HUES64 (cell line): ENCODE data around the gene DSP.

Source experiments
- H3K27ac ChIP-seq: 2 replicates; pipeline ENCODE4 v1.7.0; 2013; ENCODE audit warnings: low read depth, low read length, inconsistent platforms
- H3K27me3 ChIP-seq: 2 replicates; pipeline ENCODE4 v1.6.1; 2013; ENCODE audit warnings: mild to moderate bottlenecking, low read length; ENCODE audit not compliant: insufficient read depth
- H3K36me3 ChIP-seq: 2 replicates; pipeline ENCODE4 v1.6.1; 2013; ENCODE audit warnings: mild to moderate bottlenecking, low read length; ENCODE audit not compliant: insufficient read depth
- H3K4me1 ChIP-seq: 2 replicates; pipeline ENCODE4 v1.6.1; 2013; ENCODE audit warnings: mild to moderate bottlenecking, low read length, moderate library complexity; ENCODE audit not compliant: insufficient read depth
- H3K4me3 ChIP-seq: 2 replicates; pipeline ENCODE4 v1.5.1; 2013; ENCODE audit warnings: mild to moderate bottlenecking, low read length, moderate library complexity
- H3K9ac ChIP-seq: 2 replicates; pipeline ENCODE4 v1.6.1; 2013; ENCODE audit warnings: mild to moderate bottlenecking, low read depth, low read length
- H3K9me3 ChIP-seq: 2 replicates; pipeline ENCODE4 v1.6.1; 2013; ENCODE audit warnings: low read depth, low read length; ENCODE audit not compliant: insufficient read depth
- WGBS: fragments of 150-250, 120-280 bp; methylation state at CpG from one replicate; pipeline ENCODE4 v1.1.7; 2013; ENCODE audit warnings: missing lambda C conversion rate; 5-methylcytosine and 5-hydroxymethylcytosine counted together

Gene DSP

DNA sequence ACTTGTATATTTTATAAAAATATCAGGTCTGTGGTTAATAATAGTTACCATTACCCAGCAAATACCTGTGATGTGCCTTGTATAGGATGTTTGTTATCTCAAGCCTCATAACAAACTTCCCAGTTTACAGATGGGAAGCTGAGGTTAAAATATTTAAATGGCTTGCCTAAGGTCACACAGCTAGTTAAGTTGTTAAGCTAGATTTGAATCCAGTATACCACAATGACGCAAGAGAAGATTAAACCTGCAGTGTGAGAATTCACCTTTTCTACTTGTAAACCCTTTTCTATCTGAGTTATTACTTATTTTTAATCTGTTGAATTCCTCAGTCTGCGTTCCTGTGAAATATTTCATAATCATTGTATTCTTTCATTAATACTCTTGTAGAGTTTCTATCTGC is 4.9 kb downstream of the DSP start:
- Histone ChIP-seq H3K36me3 (no peaks in the 10 kb centered on the region), H3K27me3 (peaks cover 29% of the 10 kb centered on the region), H3K4me1 (peaks cover 51% of the 10 kb centered on the region), H3K9me3 (no peaks in the 10 kb centered on the region), H3K4me3 (no peak overlapping the region), H3K27ac (no peak overlapping the region), H3K9ac (no peak overlapping the region)
- 25% methylated on average over 1 of the region's 2 CpGs for WGBS

DNA sequence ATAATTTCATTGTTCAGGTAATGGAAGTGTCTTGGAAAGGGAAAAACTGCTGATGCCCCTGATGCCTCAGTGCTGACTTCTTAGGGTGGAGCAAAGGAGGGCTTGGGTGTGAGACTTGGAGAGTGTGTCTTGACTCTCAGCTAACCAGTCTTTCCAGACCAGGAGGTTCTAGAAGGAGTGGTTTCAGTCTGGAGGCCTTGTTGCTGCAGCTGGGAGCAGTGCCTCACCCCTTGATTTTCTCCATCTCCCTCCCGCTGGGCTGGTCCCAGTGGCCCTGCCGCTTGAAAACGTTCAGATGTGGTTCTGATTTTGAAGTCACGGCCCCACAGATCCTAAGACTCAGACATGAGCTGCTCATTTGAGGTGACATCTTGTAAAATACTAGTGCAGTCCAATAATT is 5.4 kb downstream of the DSP start:
- H3K9me3 ChIP-seq, result no peaks in the 10 kb centered on the region
- 81% methylated on average over 4 of the region's 4 CpGs for WGBS
- H3K4me3 ChIP-seq, result no peak overlapping the region
- H3K27ac ChIP-seq, result no peak overlapping the region
- no peaks in the 10 kb centered on the region for H3K36me3 ChIP-seq
- peaks cover 24% of the 10 kb centered on the region for H3K27me3 ChIP-seq
- H3K9ac ChIP-seq, result no peak overlapping the region
- peaks cover 51% of the 10 kb centered on the region for H3K4me1 ChIP-seq

DNA sequence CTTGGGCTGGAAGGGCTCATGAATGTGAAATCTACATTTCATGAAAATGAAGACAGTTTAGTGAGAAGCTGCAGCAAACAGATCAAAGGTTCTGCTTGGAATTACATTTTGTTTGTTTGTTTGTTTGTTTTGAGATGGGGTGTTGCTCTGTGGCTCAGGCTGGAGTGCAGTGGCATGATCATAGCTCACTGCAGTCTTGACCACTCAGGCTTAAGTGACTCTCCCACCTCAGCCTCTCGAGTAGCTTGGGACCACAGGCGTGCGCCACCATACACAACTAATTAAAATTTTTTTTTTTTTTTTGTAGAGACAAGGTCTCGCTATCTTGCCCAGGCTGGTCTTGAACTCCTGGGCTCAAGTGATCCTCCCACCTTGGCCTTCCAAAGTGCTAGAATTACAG is 5.8 kb downstream of the DSP start:
- H3K27ac ChIP-seq, result no peak overlapping the region
- 97% methylated on average over 4 of the region's 4 CpGs for WGBS
- H3K27me3 ChIP-seq, result peaks cover 20% of the 10 kb centered on the region; the same call in 1 of the 2 replicates
- no peaks in the 10 kb centered on the region for H3K9me3 ChIP-seq
- H3K4me3 ChIP-seq, result no peak overlapping the region
- peaks cover 51% of the 10 kb centered on the region for H3K4me1 ChIP-seq
- H3K9ac ChIP-seq, result no peak overlapping the region
- no peaks in the 10 kb centered on the region for H3K36me3 ChIP-seq

DNA sequence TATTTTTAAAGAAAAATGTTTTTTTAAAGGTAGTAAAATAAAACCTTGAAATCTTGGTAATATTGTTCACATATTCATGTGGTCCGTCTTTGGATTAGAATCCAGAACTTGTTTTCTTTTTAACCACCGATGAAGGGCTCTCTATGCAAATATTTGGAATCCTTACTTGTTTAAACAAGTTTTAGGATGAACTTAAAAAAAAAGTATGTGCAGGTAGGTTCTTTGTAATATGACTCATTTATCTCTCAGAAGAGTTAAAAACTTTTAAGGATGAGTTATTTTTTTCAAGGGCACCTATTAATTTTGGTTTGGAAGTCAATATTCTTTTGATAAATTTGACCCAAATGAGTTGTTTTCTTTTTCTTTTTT is 8.9 kb downstream of the DSP start:
- peaks cover 28% of the 10 kb centered on the region for H3K4me1 ChIP-seq
- H3K27me3 ChIP-seq, result no peaks in the 10 kb centered on the region
- no peaks in the 10 kb centered on the region for H3K9me3 ChIP-seq
- no peaks in the 10 kb centered on the region for H3K36me3 ChIP-seq
- WGBS, result 97% methylated on average over 2 of the region's 2 CpGs
- no peak overlapping the region for H3K27ac ChIP-seq
- no peak overlapping the region for H3K4me3 ChIP-seq
- H3K9ac ChIP-seq, result no peak overlapping the region

DNA sequence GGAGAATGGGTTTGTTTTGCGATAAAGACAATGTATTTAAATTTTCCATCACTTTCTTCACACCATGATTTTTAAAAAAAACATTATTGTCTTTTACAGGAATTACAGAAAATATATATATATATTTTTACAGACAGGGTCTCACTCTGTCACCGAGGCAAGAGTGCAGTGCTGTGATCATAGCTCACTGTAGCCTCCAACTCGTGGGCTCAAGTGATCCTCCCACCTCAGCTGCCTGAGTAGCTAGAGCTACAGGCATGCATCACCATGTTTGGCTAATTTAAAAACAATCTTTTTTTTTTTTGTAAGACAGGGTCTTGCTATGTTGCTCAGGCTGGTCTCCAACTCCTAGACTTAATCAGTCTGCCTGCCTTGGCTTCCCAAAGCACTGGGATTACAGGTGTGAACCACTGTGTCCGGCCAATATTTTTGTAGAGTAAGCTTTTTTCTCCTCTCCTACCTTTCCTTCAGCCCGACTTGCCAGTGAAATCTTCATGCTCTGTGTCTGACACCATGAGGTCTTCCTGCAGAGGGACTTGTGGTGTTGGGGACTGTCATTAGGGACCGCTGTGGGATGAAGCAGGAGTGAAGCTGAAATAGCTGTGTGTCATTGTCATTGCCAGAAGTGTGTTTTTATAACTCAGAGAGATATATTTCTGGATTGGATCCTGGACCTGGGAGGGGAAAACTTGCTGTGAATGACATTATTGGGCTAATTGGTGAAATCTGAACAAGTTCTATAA is 13.2 kb downstream of the DSP start:
- Histone ChIP-seq H3K36me3 (peaks cover 35% of the 10 kb centered on the region), H3K27me3 (no peaks in the 10 kb centered on the region), H3K4me1 (peaks cover 6% of the 10 kb centered on the region; the same call in 1 of the 2 replicates), H3K9ac (no peak overlapping the region), H3K27ac (no peak overlapping the region), H3K4me3 (no peak overlapping the region), H3K9me3 (no peaks in the 10 kb centered on the region)
- 90% methylated on average over 5 of the region's 6 CpGs for WGBS

DNA sequence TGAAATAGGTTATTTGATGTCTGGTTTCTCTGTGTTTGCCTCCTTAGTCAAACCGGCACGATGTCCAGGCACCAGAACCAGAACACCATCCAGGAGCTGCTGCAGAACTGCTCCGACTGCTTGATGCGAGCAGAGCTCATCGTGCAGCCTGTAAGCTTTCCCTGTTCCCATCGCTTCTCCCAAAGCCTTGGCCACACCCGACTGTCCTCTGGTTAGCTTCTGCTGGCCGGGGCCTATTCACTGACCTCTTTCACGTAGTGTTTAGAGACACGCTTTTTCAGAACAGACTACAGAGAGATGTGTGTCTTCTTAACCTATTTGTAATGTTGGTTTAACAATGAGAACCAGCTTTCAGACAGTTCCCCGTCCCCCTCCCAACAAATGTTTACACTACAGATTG is 14.2 kb downstream of the DSP start:
- peaks cover 2% of the 10 kb centered on the region; the same call in 1 of the 2 replicates for H3K4me1 ChIP-seq
- no peak overlapping the region for H3K27ac ChIP-seq
- H3K4me3 ChIP-seq, result no peak overlapping the region
- H3K9me3 ChIP-seq, result no peaks in the 10 kb centered on the region
- H3K36me3 ChIP-seq, result peaks cover 45% of the 10 kb centered on the region
- no peaks in the 10 kb centered on the region for H3K27me3 ChIP-seq
- 95% methylated on average over 11 of the region's 11 CpGs for WGBS
- H3K9ac ChIP-seq, result no peak overlapping the region

DNA sequence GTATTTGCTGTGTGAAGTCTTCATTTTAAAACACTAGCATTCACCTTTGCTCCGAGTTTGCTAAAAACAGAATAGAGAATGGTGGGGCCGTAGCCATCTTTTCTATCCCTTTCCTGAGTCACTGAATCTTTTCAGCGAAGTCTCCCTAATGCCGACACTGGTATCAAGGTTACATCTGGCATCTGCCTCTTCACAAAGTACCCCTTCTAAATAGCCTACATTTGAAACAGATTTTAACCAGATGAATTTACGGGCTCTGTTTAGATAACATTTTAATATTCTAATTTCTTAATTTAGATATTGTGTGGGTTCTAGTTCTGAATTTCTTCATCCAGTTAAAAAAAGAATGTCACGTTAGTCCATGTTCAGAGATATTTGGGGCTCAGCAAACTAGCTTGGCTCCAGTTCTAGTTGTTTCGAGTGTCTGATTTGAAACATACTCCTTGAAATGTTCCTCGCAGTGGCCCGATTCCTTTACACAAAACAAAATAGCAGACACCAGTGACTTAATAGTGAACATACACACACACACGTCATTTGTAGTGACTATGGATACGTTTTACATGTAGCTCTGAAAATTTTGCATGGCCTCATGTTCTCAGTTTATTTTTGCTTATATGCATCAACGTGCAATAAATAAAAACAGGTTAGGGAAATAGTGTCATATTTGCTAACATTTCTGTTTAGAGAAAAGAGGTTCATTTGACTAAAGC is 15.1 kb downstream of the DSP start:
- no peak overlapping the region for H3K9ac ChIP-seq
- no peak overlapping the region for H3K4me3 ChIP-seq
- no peaks in the 10 kb centered on the region for H3K9me3 ChIP-seq
- H3K36me3 ChIP-seq, result peaks cover 54% of the 10 kb centered on the region
- no peak overlapping the region for H3K27ac ChIP-seq
- 96% methylated on average over 11 of the region's 12 CpGs for WGBS
- no peaks in the 10 kb centered on the region for H3K27me3 ChIP-seq
- H3K4me1 ChIP-seq, result no peaks in the 10 kb centered on the region

DNA sequence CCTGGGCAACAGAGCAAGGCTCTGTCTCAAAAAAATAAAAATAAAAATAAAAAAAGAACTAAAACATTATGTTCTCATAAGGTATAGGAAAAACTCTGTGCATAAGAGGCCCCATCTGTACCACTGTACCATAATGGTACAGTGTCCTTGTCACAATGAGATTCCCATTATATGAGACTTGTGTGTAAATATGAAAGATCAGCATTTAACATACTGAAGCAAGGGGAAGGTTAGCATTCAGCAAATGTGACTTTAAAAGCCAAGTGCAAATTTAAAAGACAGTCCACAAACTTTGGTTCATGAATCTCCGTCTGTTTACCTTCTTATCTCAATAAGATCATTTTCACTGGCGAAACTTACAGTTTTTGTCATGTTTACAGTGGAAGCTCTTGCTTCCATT is 16.2 kb downstream of the DSP start:
- Histone ChIP-seq H3K4me3 (no peak overlapping the region), H3K36me3 (peaks cover 64% of the 10 kb centered on the region), H3K27me3 (no peaks in the 10 kb centered on the region), H3K9me3 (no peaks in the 10 kb centered on the region), H3K9ac (no peak overlapping the region), H3K27ac (no peak overlapping the region), H3K4me1 (no peaks in the 10 kb centered on the region)
- 95% methylated on average over 2 of the region's 2 CpGs for WGBS

DNA sequence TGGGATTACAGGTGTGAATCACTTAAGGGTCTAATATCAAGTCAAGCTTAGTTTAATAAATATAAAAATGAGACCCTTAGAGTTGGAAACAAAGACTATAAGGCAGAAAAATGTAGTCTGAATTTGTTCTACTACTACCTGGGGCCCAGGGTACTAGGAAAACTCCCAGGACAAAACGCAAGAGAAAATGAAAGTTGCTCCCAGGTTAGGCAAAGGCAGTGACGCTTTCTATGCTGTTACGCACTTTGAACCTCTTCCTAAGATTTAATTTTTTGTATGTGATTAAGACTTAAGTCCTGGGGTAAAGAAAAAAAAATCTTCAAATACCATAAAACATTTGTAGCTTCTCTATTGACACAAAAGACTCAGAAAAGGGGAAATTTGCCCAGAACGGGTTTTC is 17.3 kb downstream of the DSP start:
- Histone ChIP-seq H3K4me3 (no peak overlapping the region), H3K9me3 (no peaks in the 10 kb centered on the region), H3K36me3 (peaks cover 73% of the 10 kb centered on the region), H3K9ac (no peak overlapping the region), H3K27ac (no peak overlapping the region), H3K4me1 (no peaks in the 10 kb centered on the region), H3K27me3 (no peaks in the 10 kb centered on the region)
- WGBS, result 91% methylated on average over 4 of the region's 4 CpGs

DNA sequence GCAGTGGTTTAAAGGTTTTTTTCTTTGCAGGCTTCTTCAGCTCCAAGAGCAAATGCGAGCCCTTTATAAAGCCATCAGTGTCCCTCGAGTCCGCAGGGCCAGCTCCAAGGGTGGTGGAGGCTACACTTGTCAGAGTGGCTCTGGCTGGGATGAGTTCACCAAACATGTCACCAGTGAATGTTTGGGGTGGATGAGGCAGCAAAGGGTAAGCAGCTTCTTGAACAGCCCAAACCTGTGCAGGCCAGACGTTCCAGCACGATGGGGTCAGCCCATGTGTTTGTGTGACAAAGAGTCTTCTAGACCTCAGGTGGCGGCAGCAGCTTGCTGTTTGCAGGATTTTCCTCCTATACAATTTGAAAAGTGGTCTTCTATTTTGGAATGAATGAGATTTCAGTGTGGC is 17.7 kb downstream of the DSP start:
- 95% methylated on average over 6 of the region's 6 CpGs for WGBS
- H3K4me3 ChIP-seq, result no peak overlapping the region
- H3K27ac ChIP-seq, result no peak overlapping the region
- no peak overlapping the region for H3K9ac ChIP-seq
- H3K9me3 ChIP-seq, result no peaks in the 10 kb centered on the region
- H3K27me3 ChIP-seq, result no peaks in the 10 kb centered on the region
- no peaks in the 10 kb centered on the region for H3K4me1 ChIP-seq
- peaks cover 77% of the 10 kb centered on the region for H3K36me3 ChIP-seq

DNA sequence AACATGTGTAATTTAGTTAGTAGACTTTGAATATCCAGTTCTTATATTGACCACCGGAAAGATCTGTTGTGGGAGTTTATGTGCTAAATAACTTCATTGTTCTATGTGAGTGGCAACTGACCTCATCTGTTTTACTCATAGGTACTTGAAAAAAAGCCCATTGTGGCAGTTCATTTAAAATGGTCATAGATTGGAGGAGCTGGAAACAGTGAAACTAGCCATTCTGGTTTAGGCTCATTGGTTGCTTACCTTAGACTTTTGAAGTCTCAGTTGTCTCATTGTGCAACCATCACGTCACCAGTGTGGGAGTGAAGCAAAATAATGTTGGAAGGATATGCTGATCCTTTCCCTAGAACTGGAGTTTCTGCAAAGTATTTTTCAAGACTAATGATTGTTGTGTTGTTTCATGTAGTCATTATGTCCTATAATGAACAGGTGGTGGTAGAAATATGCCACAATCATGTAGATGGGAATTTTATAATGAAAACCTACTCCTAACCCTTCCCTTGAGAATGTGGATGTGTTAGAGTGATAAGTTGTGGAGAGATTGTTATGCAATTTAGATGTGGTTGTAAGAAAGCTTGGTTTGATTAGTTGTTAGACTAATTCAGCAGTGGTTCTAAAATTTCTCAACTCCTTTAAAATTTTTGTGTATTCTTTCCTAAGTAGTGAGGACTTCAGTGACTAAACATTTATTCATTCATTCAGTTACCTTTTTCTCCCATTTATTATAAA is 18.3 kb downstream of the DSP start:
- WGBS, result 100% methylated on average over 2 of the region's 2 CpGs
- no peaks in the 10 kb centered on the region for H3K4me1 ChIP-seq
- H3K27ac ChIP-seq, result no peak overlapping the region
- no peaks in the 10 kb centered on the region for H3K27me3 ChIP-seq
- H3K4me3 ChIP-seq, result no peak overlapping the region
- no peaks in the 10 kb centered on the region for H3K9me3 ChIP-seq
- no peak overlapping the region for H3K9ac ChIP-seq
- H3K36me3 ChIP-seq, result peaks cover 83% of the 10 kb centered on the region
